GM19043 (cell line): ENCODE results near the gene MRTO4.

Experiments
- ATAC-seq: cut with Tn5 transposase; IDR thresholded peaks from one replicate; pipeline ENCODE4 v1.9.1; 2021; ENCODE audit warnings: low read depth; ENCODE audit not compliant: unreplicated experiment

Gene MRTO4

DNA sequence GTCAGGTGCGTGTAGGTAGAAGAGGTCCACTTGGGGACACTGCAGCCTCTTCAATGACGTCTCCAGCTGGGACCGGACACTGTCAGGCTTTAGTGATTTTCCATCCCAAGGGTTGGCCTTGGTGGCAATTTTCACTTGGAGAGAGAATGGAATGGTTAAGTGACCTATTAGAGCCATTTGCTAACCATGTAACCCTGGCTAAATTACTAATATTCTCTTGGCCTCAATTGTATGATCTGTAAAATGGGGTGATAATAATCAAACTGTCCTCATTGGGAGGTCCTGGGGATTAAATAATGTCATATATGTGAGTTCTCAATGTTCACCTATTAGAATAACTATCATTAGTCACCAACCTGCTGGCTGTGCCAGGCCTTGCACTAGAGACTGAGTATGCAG is 56.9 kb downstream of the MRTO4 start:
- no peak for ATAC-seq

DNA sequence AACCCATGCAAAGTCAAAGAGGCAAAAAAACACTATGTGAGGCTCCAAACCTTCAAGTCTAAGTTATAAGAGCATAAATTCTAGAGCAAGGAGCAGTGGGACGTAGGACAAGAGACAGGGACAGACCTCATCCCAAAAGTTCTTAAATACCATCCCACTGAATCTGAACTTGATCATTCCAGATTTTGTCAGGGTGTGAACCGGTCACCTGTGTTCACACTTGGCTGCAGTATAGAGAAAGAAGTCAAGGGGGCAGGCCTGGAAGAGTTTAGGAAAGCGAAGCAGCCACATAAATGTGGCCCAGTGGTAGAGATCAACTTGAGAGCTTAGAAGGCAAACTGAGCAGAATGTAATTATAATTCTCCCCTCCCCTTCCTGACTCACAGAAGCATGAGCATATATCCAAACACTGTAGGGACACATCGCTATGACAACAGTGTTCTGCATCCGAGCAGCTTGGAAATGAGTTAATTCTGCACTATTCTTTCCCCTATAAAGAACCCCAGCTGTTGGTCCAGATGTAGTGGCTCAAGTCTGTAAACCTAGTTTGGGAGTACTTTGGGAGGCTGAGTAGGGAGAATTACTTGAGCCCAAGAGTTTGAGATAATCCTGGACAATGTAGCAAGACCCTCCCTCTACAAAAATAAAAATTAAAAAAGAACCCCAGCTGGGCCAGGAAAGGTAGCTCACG is 57.7 kb downstream of the MRTO4 start:
- ATAC-seq: no peak
